ENCODE results near the gene TECR. TPM values are rescaled to one million over a fixed set of nuclear protein-coding genes. Genes with fewer than 3 reads are reported as not detected.
A peak's percentile ranks its signal among the peaks of the same experiment; 100 is the strongest.

TECR gene
- total and polyA plus RNA-seq, 9 of the 15 experiments (the other 6 are each of a cell fraction or from before 2014, with no cell fraction given), result 29.3 to 211 (median 81.4) TPM

DNA sequence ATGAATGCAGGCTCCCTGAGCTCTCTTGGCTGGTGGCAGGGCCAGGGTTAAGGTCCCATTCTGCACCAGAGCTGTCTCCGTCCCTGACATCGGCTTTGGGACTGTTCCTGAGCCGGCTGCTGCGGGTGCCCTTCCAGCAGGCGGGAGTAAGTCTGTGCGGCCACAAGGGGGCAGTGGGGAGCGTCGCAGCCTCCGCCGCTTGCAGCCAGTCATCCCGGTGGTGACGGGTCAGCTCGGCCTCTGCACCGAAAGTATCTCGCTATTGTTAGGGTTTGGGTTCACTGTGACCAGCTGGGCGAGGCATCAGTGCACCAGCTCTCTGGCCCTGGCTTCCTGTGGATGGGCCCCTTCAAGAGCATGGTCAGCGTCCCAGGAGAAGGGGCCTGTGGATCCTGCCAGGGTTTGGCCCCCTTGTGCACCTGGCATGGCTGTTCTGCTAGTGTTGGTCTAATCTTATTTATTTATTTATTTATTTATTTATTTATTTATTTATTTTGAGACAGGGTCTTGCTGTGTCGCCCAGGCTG, 27.3 kb downstream of the TECR start (continued):
- TF ChIP-seq SIRT6 (IDR thresholded peaks at IDR 0.05; ENCODE audit: low read depth, low read length), result no peak
- TF ChIP-seq RUNX1 (IDR thresholded peaks at IDR 0.05; ENCODE audit: low read depth), result no peak
- TF ChIP-seq, protein P1, sequence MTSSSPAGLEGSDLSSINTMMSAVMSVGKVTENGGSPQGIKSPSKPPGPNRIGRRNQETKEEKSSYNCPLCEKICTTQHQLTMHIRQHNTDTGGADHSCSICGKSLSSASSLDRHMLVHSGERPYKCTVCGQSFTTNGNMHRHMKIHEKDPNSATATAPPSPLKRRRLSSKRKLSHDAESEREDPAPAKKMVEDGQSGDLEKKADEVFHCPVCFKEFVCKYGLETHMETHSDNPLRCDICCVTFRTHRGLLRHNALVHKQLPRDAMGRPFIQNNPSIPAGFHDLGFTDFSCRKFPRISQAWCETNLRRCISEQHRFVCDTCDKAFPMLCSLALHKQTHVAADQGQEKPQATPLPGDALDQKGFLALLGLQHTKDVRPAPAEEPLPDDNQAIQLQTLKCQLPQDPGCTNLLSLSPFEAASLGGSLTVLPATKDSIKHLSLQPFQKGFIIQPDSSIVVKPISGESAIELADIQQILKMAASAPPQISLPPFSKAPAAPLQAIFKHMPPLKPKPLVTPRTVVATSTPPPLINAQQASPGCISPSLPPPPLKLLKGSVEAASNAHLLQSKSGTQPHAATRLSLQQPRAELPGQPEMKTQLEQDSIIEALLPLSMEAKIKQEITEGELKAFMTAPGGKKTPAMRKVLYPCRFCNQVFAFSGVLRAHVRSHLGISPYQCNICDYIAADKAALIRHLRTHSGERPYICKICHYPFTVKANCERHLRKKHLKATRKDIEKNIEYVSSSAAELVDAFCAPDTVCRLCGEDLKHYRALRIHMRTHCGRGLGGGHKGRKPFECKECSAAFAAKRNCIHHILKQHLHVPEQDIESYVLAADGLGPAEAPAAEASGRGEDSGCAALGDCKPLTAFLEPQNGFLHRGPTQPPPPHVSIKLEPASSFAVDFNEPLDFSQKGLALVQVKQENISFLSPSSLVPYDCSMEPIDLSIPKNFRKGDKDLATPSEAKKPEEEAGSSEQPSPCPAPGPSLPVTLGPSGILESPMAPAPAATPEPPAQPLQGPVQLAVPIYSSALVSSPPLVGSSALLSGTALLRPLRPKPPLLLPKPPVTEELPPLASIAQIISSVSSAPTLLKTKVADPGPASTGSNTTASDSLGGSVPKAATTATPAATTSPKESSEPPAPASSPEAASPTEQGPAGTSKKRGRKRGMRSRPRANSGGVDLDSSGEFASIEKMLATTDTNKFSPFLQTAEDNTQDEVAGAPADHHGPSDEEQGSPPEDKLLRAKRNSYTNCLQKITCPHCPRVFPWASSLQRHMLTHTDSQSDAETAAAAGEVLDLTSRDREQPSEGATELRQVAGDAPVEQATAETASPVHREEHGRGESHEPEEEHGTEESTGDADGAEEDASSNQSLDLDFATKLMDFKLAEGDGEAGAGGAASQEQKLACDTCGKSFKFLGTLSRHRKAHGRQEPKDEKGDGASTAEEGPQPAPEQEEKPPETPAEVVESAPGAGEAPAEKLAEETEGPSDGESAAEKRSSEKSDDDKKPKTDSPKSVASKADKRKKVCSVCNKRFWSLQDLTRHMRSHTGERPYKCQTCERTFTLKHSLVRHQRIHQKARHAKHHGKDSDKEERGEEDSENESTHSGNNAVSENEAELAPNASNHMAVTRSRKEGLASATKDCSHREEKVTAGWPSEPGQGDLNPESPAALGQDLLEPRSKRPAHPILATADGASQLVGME (CRISPR knock-in tag; IDR thresholded peaks at IDR 0.05), result no peak
- peak; percentile 60 for TF ChIP-seq GABPB1 (CRISPR knock-in tag; IDR thresholded peaks at IDR 0.05)
- no peak for TF ChIP-seq MXI1 (IDR thresholded peaks at IDR 0.05; ENCODE audit: low read depth, low read length)
- no peak for TF ChIP-seq POLR2H (tag; IDR thresholded peaks at IDR 0.05; ENCODE audit: low read depth)
- no peak for TF ChIP-seq ZNF134 (CRISPR knock-in tag; conservative IDR thresholded peaks at IDR 0.05)
- TF ChIP-seq ATF1 (CRISPR knock-in tag; IDR thresholded peaks at IDR 0.05), result no peak
- peak; percentile 41; the same call in 1 of the 2 replicates for TF ChIP-seq ATF1 (tag; IDR thresholded peaks at IDR 0.05)
- TF ChIP-seq, protein P2, sequence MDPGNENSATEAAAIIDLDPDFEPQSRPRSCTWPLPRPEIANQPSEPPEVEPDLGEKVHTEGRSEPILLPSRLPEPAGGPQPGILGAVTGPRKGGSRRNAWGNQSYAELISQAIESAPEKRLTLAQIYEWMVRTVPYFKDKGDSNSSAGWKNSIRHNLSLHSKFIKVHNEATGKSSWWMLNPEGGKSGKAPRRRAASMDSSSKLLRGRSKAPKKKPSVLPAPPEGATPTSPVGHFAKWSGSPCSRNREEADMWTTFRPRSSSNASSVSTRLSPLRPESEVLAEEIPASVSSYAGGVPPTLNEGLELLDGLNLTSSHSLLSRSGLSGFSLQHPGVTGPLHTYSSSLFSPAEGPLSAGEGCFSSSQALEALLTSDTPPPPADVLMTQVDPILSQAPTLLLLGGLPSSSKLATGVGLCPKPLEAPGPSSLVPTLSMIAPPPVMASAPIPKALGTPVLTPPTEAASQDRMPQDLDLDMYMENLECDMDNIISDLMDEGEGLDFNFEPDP (CRISPR knock-in tag; IDR thresholded peaks at IDR 0.05), result no peak
- TF ChIP-seq, protein P3, sequence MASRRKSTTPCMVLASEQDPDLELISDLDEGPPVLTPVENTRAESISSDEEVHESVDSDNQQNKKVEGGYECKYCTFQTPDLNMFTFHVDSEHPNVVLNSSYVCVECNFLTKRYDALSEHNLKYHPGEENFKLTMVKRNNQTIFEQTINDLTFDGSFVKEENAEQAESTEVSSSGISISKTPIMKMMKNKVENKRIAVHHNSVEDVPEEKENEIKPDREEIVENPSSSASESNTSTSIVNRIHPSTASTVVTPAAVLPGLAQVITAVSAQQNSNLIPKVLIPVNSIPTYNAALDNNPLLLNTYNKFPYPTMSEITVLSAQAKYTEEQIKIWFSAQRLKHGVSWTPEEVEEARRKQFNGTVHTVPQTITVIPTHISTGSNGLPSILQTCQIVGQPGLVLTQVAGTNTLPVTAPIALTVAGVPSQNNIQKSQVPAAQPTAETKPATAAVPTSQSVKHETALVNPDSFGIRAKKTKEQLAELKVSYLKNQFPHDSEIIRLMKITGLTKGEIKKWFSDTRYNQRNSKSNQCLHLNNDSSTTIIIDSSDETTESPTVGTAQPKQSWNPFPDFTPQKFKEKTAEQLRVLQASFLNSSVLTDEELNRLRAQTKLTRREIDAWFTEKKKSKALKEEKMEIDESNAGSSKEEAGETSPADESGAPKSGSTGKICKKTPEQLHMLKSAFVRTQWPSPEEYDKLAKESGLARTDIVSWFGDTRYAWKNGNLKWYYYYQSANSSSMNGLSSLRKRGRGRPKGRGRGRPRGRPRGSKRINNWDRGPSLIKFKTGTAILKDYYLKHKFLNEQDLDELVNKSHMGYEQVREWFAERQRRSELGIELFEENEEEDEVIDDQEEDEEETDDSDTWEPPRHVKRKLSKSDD (conservative IDR thresholded peaks at IDR 0.05; ENCODE audit: low read length), result no peak
- no peak for TF ChIP-seq KLF6 (CRISPR knock-in tag; IDR thresholded peaks at IDR 0.05; ENCODE audit: borderline replicate concordance)
- no peak for TF ChIP-seq HLTF (IDR thresholded peaks at IDR 0.05)
- TF ChIP-seq, protein P4, sequence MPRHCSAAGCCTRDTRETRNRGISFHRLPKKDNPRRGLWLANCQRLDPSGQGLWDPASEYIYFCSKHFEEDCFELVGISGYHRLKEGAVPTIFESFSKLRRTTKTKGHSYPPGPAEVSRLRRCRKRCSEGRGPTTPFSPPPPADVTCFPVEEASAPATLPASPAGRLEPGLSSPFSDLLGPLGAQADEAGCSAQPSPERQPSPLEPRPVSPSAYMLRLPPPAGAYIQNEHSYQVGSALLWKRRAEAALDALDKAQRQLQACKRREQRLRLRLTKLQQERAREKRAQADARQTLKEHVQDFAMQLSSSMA (CRISPR knock-in tag; IDR thresholded peaks at IDR 0.05), result no peak
- TF ChIP-seq HEY1 (CRISPR knock-in tag; IDR thresholded peaks at IDR 0.05; ENCODE audit: borderline replicate concordance), result no peak
- TF ChIP-seq ZC3H11A (IDR thresholded peaks at IDR 0.05; ENCODE audit: low read depth, low read length), result no peak
- TF ChIP-seq, protein P5, sequence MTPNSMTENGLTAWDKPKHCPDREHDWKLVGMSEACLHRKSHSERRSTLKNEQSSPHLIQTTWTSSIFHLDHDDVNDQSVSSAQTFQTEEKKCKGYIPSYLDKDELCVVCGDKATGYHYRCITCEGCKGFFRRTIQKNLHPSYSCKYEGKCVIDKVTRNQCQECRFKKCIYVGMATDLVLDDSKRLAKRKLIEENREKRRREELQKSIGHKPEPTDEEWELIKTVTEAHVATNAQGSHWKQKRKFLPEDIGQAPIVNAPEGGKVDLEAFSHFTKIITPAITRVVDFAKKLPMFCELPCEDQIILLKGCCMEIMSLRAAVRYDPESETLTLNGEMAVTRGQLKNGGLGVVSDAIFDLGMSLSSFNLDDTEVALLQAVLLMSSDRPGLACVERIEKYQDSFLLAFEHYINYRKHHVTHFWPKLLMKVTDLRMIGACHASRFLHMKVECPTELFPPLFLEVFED (CRISPR knock-in tag; conservative IDR thresholded peaks at IDR 0.05), result no peak
- TF ChIP-seq ZNF696 (CRISPR knock-in tag; conservative IDR thresholded peaks at IDR 0.05), result no peak
